IPS-NIHi7 (cell line): ENCODE measurements around the gene ADGRG1.

Source experiments
- DNase-seq: peaks from one replicate; pipeline ENCODE4 v3.0.0; 2012; ENCODE audit warnings: mixed read lengths; ENCODE audit errors: extremely low spot score

The ADGRG1 gene

DNA sequence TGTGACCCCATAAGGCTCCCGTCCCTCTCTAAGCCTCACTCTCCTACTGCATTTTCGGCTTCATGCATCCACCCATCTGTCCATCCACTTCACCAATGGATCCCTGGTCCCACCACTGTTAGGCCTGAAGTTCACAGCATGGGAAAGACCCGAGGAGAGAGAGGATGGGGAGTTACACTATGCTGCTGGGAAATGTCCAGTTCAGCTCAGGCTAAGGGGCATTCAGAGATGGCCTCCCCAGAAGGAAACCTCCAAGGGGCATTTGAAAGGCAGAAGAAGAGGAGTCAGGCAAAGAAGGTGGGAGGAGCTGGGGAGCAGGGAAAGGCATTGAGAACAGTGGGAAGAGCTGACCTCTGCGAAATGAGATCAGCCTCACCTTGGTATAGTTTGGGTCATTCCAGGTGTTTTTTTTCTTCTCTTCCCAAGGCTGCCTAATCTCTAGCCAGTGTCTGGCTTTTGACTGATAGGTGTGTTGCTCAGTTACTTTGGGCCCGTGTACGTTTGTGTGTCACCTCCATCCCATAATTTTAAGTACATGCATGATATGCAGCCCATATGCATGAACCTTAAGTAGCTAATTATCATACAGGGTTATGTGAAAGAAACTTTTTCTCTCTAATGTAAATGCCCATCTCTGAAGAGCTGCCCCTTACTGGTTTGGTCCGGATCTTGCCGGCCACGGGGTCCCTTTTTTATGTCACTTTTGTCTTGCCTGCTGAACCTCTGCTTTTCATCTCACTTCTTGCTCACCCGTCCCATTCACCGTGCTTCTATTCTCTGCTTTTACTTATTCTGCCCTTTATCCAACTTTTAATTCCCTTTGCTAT lies 54.6 kb downstream of the ADGRG1 start:
- no peak for DNase-seq

DNA sequence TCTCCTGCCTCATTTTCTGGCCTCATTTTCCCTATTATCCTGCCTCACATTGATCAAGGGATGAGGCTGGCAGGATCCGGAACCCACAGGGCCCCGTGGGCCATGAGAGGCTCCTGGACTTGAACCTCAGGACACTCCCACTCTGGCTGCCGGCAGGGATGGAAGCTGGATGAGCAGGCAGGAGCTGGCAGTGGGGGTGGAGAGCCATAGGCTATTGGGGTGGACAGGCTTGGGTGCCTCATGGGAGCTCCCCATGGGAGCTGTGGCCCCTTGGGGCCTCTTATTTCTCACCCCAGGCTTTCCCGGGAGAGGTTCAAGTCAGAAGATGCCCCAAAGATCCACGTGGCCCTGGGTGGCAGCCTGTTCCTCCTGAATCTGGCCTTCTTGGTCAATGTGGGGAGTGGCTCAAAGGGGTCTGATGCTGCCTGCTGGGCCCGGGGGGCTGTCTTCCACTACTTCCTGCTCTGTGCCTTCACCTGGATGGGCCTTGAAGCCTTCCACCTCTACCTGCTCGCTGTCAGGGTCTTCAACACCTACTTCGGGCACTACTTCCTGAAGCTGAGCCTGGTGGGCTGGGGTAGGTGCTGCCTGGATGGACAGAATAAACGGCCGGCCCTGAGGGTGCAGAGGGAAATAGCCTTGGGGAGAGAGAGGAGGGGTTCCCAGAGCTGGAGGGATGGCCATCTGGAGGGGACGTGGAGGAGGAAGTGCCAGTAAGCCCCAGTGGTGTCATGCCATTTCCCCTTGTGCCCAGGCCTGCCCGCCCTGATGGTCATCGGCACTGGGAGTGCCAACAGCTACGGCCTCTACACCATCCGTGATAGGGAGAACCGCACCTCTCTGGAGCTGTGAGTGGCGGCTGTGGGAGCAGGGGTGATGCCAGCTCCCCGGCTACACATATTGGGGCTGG lies 55.5 kb downstream of the ADGRG1 start:
- DNase-seq, result no peak

DNA sequence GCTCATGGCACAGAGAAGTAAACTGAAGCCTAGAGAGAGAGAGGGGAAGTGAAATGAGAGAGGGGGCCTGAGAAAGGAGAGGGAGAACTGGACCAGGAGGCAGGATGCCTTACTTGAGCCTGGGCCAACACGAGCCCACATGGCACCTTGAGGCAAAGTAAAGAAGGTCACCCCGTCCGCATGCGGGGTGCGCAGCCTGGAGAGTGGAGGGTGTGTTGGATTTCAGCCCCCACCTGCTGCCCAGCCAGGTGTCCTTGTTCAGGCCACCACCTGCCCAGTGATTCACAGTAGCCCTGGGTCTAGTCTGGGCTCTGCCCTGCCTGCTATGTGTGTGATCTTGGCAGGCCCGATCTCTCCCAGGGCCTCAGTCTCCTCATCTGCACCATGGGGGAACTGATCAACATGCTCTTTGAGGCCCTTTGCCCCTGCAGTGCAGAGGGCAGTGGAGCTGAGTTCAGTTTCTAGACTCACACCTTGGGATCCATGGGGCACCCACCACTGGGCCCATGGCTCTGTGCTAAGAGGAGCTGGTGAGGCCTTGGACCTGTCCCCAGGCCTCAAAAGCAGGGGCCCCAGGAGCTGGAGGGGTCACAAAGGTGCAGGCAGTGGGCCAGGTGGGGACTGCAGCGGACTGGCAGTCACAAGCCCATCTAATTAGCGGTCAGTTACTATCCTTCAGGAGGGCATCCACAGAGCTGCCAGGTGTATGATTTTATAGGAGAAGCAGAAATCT lies 56.4 kb downstream of the ADGRG1 start:
- no peak for DNase-seq

- DNase-seq, result no peak
These were observed 57.2 kb downstream of the ADGRG1 start for GRCh38 chr16:57685633-57686032.

DNA sequence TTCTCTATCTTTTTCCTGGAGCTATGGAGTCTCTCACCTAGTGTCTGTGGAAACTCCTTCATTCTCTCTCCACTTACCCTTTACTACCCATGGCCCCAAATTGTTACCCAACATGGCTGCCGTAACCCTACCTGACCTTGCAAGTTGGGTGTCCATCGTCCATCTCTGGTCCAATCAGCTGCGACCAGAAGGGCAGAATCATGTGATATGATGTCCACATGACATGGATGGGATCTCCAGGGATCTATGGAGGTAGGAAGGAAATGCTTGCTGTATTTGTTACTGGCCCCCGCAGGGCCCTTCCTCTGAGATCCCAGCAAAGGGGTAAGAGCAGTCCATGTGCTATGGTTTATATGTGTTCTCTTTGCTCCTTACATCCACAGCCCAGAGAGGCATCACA lies 58.1 kb downstream of the ADGRG1 start:
- DNase-seq, result no peak

DNA sequence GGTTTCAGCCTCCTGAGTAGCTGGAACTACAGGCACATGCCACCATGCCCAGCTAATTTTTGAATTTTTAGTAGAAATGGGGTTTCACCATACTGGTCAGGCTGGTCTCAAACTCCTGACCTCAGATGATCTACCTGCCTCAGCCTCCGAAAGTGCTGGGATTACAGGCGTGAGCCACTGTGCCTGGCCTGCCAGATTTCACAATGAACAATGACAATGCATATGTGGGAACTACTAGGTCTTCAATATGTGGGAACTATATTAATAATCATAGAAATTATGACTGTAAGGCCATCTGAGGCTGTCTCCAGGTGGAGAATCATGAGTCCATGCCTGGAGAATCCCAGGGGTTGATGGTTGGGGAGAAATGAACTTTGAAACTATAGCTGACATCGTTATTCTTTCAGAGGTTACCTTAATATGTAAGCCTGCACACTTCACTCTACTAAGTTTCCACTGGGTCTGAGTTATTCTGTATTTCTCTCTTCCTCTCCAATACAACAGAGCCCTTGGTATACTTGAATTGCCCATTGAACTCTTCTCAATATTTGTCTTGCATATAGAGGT lies 59.0 kb downstream of the ADGRG1 start:
- no peak for DNase-seq

DNA sequence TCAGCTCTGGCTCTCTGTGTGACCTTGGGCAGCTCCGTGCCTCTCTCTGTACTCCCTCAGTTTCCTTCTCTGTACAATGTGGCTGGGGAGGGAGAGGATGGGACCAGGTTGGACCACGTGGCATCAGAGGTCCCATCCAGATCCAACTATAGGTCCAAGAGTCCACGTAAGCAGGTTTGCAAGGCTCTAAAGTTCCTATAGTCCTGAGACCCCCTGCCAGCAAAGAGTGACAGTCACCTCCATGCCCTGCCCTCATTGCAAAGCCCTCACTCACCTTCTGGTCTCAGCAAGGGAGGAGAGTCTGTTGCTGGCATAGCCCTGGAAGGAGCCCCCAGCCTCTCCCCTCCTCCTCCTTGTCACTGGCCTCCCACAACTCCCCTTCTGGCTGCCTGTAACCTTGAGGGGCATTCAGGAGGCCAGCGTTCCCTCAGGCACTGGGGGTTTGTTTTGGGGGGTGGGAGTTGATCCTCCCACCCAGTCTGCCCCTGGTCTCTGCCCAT lies 60.1 kb downstream of the ADGRG1 start:
- DNase-seq, result no peak

DNA sequence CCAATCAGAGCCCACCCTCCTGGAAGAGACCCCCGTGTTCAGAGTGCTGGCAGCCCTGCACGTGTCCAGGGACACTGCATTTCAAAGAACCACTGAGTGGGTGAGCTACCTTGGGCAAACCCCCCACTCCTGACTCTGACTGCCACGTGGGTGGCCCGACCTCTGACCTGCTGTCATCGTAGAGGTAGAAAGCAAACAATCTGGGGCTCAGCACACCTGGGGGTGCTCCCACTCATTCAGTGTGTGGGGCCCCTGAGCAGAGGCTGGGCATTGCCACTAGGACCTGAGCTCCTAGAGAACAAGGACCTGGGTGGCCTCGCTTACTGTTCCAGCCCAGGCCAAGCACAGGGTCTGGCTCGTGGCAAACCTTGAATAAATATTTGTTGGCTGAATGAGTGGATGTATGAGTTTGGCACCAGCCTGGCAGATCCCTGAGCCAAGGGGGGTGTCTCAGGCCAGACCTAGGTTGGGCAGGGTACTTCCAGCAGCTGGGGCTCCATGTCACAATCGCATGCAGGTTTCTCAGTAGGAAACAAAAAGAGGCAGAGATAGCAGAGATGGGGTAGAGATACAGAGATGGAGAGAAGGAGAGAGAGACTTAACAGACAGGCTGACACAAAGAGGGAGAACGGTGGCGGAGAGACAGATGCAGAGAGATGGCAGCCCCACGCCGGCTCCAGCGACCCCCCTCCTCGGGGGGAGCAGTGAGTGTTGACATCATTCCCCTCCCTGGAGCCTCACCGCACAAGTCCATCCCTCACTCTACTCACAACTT lies 60.7 kb downstream of the ADGRG1 start:
- DNase-seq, result no peak

- no peak for DNase-seq
These were observed 61.5 kb downstream of the ADGRG1 start for GRCh38 chr16:57689762-57690558.

GRCh38 chr16:57690782-57691471 lies 62.5 kb downstream of the ADGRG1 start:
- no peak for DNase-seq

DNA sequence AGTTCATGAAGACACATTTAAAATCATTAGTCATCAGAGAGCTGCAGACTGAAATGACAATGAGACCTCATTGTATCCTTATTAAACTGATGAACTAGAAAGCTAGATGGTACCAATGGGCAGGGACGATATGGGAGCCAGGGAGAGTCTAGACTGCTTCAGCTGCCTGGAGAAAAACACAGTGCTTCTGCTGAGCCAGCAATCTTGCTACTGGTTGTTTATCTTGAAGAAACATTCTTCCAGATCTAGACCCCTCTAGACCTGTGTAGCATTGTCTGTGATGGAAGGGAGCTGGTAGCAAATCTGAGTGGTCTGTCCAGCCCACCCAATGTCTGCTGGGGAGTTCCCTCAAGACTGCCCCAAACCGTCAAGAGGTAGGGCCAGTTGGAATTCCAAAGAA lies 64.2 kb downstream of the ADGRG1 start:
- no peak for DNase-seq

DNA sequence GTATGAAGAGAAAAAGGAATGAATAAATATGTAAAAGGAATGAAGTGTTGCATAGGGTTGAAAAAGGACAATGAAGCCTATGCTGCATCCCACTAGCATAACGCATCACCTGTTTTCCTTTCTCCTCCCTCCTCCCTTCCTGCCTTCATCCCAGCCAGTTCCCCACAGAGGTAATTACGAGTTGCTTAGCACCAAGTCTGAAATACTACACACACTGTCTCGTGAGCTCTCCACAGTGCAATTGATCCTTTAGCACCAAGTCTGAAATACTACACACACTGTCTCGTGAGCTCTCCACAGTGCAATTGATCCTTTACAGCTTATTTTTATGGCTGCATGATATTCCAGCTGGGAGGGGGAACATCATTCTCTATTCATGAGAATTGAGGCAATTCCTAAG lies 65.1 kb downstream of the ADGRG1 start:
- no peak for DNase-seq

- no peak for DNase-seq
These were observed 65.8 kb downstream of the ADGRG1 start for GRCh38 chr16:57694231-57694724.

DNA sequence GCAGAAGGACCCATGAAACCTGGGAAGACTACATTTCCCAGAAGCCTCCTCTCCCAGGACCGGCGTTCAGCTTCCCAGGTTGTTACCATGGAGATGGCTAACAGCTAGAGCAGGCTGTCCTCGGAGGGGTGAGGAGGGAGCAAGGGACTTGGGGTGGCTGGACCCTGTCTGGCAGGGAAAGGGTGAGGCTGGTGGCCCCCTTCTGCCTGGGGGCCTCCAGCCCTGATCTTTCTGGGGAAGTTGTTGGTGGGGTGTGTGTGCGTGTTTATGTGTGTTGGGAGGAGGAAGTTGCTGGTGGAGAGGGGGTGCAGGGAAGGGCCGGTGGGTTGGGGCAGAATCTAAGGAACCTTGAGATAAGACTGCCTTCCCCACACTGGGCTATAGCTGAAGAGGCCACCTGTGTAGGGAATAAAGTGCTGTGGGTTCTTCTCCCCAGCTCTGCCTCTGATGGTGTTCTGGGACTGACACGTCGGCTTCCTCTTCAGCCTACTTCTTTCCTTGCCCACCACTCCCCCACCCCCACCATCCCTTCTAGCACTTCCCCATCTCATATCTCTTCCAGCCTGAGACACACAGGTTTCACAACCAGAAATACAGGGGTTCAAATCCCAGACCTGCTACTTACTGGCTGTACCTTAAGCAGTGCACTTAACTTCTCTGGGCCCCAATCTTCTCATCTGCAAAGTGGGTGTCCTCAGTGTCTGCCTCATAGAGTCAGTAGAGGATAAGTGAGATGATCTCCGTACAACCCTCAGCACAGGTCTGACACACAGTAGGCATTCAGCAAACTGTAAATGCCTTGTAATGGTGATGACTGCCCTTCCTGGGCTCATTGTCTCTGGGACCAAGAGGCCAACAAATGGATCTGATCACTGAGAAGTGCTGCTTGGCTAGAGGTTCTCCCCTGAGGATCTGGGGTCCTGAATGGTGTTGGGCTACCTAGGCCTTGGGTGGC lies 66.6 kb downstream of the ADGRG1 start, which contains the start of gene DRC7:
Gene DRC7 (plus strand): TSS at position 82 of the 955 bp plus-strand sequence. CDS start 3,144 bp downstream, outside the sequence.
- peak; percentile 92 for DNase-seq

- DNase-seq, result no peak
These were observed 67.2 kb downstream of the ADGRG1 start for GRCh38 chr16:57695680-57696069.

DNA sequence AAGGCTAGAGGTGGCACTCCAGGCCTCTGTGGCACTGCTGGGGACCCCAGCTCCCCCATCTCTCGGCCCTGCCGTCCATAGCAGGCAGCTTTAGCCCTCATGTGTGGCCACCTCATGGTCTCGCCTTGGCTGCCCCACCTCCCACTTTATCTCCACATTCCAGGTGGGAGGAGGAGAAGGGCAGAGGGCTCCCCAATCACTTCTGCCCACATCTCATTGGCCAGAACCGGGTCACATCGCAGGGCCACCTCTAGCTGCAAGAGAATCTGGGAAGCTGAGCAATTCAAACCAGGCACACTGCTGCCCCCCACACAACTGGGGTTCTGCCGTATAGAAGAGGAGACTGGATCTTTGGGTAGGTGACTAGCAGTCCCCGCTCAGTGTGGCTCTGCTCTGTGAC lies 67.8 kb downstream of the ADGRG1 start:
- no peak for DNase-seq

DNA sequence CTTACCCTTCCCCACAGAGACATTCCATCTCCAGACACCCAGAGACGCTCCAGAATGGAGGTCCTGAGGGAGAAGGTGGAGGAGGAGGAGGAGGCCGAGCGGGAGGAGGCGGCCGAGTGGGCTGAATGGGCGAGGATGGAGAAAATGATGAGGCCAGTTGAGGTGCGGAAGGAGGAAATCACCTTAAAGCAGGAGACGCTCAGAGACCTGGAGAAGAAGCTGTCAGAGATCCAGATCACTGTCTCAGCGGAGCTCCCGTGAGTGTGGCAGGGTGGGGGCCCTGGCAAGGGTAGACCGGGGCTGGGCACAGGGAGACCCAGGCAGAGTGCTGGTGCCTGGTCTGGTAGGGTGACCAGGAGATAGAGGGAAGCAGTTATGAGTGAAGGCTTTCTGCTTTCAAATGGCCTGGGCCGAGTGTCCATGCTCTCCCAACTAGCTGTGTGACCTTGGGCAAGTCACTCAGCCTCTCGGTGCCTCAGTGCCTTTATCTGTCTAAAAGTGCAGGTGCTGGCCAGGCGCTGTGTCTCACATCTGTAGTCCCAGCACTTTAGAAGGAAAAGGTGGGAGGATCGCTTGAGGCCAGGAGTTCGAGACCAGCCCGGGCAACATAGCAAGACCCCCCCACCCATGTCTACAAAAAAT lies 69.6 kb downstream of the ADGRG1 start:
- DNase-seq, result no peak
